Measurements from ENCODE around the gene CYSRT1.

CYSRT1 gene

DNA sequence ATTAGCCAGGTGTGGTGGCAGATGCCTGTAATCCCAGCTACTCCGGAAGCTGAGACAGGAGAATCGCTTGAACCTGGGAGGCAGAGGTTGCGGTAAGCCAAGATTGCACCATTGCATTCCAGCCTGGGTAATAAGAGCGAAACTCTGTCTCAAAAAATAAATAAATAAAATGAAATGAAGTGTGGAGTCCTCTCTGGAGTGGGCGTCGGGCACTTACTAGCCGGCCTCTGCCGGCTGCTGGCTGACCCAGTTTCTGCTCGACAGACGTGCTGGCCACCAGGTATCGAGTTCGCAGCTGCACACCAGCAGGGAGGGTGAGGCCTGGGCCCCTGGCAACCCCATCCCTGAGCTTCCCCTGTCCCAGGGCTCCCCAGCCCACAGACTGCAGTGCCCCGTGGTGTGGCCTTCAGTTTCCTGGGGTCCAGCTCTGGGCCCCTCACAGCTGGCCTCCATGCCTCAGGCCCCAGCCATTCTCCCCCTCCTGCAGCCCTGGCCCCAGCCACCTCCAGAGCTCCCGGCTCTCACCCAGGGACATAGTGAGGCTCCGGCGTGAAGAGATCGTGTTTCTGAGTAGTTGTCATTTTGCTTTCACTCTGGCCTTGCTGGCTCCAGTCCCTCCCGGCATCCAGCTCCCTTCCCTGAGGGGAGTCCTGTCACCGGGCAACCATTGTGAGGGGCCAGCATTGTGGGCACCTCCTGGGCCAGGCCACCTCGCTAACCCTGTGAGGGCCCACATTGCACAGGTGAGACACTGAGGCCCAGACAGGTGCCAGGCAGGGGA, 22.4 kb downstream of the CYSRT1 start:
- in situ Hi-C loops (cut with HindIII; ENCODE audit: low sequenced_read_pairs): no loop called here
- no peak overlapping the region for H3K4me3 ChIP-seq (ENCODE audit: low read depth, low read length)
- DNase-seq (ENCODE audit: low read depth, low spot score): no peak
- no peak for TF ChIP-seq CTCF (IDR thresholded peaks at IDR 0.05; ENCODE audit: low read depth, low read length)

GRCh38 chr9:137247916-137248175, 22.9 kb downstream of the CYSRT1 start:
- H3K4me3 ChIP-seq (ENCODE audit: low read depth, low read length): no peak overlapping the region
- no peak for TF ChIP-seq CTCF (IDR thresholded peaks at IDR 0.05; ENCODE audit: low read depth, low read length)
- in situ Hi-C loops (cut with HindIII; ENCODE audit: low sequenced_read_pairs): no loop called here
- no peak for DNase-seq (ENCODE audit: low read depth, low spot score)

- in situ Hi-C loops (cut with HindIII; ENCODE audit: low sequenced_read_pairs): no loop called here
- no peak overlapping the region for H3K4me3 ChIP-seq (ENCODE audit: low read depth, low read length)
- TF ChIP-seq CTCF (IDR thresholded peaks at IDR 0.05; ENCODE audit: low read depth, low read length): no peak
- DNase-seq (ENCODE audit: low read depth, low spot score): no peak
Observed at GRCh38 chr9:137250329-137251193, 25.6 kb downstream of the CYSRT1 start.

DNA sequence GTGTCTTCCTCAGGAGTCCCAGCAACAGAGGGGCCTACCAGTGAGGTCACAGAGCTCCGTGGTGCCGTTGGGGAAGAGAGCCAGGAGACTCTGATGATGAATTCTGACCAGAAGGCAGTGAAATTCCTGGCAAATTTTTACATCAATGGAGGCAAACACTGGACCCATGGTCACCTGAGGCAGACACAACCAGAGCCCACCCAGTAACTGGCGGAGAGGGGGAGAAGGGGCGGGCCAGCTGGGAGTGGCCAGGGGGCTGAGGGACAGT, 26.2 kb downstream of the CYSRT1 start, which contains the start of gene STPG3:
Gene STPG3 (plus strand): TSS at position 93 of the 268 bp plus-strand sequence. CDS start 1 bp downstream, at position 94.
- in situ Hi-C loops (cut with HindIII; ENCODE audit: low sequenced_read_pairs): no loop called here
- DNase-seq (ENCODE audit: low read depth, low spot score): no peak
- TF ChIP-seq CTCF (IDR thresholded peaks at IDR 0.05; ENCODE audit: low read depth, low read length): no peak
- no peak within 1 kb of the TSS for H3K4me3 ChIP-seq (ENCODE audit: low read depth, low read length)

DNA sequence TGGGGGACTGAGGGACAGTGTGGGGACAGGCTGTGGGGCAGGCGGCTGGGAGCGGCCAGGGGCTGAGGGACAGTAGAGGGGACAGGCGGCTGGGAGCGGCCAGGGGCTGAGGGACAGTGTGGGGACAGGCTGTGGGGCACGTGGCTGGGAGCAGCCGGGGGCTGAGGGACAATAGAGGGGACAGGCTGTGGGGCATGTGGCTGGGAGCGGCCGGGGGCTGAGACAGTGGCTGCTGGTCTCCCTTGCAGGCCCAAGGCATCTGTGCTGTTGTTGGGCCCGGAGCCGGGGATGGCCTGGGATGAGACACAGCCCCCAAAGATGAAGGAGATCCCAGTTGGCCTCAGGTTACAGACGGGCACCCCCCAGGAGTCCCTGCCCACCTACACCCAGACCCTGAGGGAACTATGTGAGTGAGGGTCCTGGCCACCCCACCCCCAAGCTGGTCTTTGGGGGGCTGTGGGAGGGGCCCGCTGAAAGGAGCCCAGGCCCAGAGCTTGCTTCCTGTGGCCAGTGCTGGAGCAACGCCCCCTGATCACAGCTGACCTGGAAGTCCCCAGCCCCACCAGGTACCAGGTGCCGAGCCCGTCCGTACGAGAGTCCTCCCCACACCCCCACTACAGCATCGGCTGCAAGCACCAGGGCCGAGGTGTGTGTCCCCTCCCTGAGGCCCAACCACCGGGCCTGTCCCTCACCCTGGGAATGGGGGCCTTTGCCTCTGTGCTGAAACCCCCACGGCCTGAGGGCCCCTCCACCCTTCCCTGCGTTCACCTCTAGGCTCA, 26.7 kb downstream of the CYSRT1 start:
- in situ Hi-C loops (cut with HindIII; ENCODE audit: low sequenced_read_pairs): no loop called here
- no peak for TF ChIP-seq CTCF (IDR thresholded peaks at IDR 0.05; ENCODE audit: low read depth, low read length)
- DNase-seq (ENCODE audit: low read depth, low spot score): no peak
- no peak overlapping the region for H3K4me3 ChIP-seq (ENCODE audit: low read depth, low read length)
